ENCODE measurements around the gene SFXN2.
"Not testable (repeated sequence)": the region's sequence is repeated elsewhere in the genome, so short reads cannot be mapped to it uniquely, and the experiment has no call there.

SFXN2 gene

DNA sequence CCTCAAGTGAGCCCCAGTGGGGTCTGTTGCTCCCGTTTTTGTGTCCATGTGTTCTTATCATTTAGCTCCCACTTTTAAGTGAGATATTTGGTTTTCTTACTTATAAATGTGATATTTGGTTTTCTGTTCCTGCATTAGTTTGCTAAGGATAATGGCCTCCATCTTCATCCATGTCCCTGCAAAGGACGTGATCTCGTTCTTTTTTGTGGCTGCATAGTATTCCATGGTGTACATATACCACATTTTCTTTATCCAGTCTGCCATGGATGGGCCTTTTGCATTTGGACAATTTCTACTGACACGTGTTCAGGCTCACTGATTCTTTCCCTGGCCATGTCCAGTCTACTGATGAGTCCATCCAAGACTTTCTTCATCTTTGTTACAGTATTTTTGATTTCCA lies 9.6 kb downstream of the SFXN2 start:
- DNase-seq, result no peak

- peak; percentile 64 for DNase-seq
Observed at GRCh38 chr10:102726274-102726673, 11.8 kb downstream of the SFXN2 start.

DNA sequence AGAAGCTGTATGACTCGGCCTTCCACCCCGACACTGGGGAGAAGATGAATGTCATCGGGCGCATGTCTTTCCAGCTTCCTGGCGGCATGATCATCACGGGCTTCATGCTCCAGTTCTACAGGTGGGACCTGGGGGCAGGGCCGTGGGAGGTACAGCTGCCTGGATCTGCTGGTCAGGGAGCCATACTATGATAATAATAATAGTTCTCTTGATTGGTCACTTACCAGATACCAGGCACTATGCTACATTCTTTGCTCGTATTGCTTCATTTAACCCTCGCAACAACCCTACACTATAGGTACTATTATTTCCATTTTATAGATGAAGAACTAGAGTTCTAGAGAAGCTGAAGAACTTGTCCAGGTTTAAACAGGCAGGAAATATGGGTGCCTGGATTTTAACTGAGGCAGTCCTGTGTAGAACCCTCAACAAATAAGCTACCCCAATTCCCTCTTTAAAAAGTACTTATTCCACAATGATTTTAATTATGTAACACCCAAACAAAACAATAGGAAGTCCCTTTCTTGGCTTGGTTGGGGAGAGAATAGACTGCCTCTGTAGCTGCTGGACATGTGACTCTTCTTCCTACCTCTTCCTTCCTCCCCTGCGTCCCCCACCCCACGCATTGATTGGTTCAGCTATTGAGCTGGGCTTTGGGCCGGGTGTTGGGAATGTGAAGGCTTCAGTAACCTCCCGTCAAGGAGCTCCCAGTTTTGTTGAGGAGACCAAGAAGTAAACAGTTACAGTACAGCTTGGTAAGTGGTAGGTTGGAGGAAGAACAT lies 12.8 kb downstream of the SFXN2 start:
- DNase-seq, result peak; percentile 39

- peak; percentile 91 for DNase-seq
Observed at GRCh38 chr10:102729029-102730026, 14.9 kb downstream of the SFXN2 start.

DNA sequence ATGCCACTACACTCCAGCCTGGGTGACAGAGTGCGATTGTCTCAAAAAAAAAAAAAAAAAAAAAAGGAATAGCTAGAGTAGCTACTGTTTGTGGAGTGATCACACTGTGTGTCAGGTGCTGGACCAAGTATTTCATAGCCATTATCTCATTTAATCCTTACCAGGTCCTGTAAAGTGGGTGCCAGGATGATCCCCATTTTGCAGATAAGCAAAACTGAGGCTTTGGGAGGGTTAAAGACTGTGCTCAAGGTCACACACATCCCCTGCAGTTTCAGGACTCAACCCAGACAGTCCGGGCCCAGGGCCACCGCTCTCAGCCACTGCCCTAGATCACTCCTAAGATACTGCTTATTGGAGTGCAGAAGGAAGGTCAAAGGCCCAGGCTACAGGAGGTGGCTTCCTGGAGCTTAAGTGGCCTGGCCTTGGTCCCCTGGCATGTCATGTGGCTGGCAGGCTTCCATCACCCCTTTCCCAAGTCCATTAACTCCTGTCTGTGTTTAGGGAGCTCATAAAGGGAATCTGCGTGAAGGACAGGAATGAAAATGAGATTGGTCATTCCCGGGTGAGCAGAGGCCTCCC lies 16.9 kb downstream of the SFXN2 start:
- no peak for DNase-seq

- no peak for DNase-seq
Observed at GRCh38 chr10:102732661-102733060, 18.2 kb downstream of the SFXN2 start.

DNA sequence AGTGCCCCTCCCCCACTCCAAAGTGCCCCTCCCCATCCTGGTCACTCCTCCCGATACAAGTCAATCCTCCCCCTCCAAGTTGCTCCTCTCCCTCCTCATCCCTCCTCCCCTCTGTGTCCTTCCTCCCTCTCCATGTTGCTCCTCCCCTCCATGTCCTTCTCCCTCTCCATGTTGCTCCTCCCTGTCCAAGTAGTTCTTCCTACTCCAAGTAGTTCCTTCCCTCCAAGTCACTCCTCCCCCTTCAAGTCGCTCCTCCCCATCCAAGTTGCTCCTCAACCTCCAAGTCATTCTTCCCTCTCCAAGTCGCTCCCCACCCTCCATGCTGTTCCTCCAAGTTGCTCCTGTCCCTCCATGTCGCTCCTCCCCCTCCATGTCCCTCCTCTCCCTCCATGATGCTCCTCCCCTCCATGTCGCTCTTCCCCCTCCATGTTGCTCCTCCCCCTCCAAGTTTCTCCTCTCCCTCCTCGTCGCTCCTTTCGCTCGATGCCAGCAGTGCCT lies 20.7 kb downstream of the SFXN2 start:
- DNase-seq, result no peak

DNA sequence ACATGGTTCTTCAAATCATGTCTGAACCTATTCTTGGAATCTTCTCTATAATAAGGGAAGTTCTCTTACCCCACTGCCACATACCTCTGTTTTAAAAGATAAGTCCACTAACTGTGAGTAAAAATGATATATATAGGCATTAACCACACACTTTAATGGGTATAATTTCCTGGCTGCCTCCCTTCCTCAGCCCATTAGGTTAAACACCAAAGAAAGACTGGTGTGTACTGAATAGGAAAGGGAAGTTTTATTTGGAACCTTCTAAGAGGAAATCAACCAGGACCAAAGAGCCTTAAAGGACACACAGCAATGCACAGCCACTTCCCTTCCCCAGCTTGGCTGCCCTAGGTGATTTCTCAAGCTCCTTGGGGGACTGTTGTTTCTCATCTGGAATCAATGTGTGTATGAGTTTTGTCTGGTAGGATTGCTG lies 24.3 kb downstream of the SFXN2 start:
- peak; percentile 34 for DNase-seq

DNA sequence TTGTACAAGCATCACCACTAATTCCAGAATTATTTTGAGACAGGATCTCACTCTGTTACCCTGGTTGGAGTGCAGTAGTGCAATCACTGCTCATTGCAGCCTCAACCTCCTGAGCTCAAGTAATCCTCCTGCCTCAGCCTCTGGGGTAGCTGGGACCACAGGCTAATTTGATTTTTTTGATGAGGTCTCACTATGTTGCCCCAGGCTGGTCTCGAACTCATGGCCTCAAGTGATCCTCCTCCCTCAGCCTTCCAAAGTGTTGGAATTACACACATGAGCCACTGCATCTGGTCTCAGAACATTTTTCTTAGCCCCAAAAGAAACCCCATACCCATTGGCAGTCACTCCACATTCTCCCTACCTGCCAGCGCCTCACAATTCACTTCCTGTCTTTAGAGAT lies 25.8 kb downstream of the SFXN2 start:
- no peak for DNase-seq

- DNase-seq, result no peak
Observed at GRCh38 chr10:102741726-102742237, 27.3 kb downstream of the SFXN2 start.

GRCh38 chr10:102742313-102742712 lies 27.9 kb downstream of the SFXN2 start:
- DNase-seq, result not testable (repeated sequence)

- no peak for DNase-seq
Observed at GRCh38 chr10:102743078-102743587, 28.7 kb downstream of the SFXN2 start.

DNA sequence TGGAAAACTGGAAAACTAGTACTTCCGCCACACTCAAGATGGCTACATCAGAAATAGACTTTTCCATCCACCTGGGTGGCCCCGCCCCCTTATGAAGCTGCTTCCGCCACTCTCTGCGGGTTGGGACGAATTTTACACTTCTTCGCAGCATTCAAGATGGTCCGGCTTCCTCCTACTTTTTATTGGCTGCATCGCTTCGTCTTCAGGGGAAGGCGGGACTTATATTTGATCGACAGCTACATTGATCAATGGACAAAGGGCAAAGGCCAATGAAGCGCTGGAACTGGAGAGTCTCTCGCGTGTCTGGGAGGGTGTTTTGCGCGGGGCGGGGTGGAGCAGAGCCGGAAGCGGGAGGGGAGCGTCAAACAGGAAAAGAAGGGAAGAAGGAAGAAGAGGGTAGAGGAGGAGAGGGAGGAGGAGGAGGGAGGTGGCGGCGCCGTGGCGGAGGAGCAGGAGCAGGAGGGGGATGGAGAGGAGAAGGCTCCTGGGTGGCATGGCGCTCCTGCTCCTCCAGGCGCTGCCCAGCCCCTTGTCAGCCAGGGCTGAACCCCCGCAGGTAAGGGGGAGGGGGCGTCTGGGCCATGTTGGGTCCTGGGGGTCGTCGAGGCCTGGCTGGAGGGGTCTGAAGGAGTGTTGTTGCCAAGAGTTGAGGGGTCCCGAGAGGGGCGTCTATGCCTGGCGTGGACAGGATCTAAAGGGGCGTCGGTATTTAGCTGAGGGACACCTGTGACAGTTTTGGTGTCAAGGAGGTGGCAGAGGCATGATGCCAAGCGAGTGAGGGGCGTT lies 29.3 kb downstream of the SFXN2 start, which contains the start of gene WBP1L:
WBP1L (plus strand) TSS at position 361 of the 786 bp plus-strand sequence; CDS start at position 467, 106 bp downstream.
- peak; percentile 99 for DNase-seq

DNA sequence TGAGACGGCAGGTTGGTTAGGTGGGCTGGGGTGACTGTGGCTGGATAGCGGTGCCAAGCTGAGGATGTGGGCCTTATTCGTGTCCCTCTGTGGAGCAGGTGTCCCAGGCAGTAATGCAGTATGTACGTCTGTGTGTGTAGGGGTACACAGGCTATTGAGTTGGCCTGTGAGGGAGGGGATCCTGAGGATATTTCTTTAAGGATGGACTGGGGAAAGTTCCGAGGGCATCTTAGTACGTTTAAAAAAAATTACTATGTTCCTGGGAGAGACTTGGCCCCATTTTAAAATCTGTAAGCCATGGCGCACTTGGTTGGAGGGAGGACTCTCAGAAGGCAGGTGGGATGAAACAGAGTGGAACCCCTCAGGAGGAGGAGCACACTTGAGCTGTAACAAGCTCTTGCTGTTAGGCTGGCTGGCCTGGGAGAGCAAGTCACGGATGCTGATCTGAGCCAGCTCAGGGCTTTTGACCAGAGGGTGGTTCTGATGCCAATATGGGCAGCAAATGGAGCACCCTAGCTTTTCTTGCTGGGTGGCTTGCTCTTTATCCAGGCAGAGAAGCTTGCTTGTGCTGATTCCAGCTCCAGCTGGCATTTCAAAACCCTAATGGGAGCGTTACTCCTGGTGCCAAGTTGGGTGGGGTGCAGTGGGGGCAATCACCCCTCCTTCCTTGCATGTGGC lies 30.1 kb downstream of the SFXN2 start:
- DNase-seq, result no peak

DNA sequence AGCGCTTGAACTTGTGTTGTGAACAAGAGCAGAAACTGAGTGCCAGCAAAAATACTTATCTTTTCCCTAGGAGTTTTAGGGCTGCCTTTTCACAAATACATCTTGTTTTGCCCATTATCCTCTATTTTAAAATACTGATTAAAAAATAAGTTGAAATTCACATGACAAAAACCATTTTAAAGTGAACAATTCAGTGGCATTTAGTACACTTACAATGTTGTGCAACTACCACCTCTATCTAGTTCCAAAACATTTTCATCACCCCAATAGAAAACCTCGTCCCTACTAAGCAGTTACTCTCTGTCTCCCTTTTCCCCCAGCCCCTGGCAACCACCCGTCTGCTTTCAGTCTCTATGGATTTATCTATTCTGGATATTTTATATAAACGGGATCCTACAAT lies 30.7 kb downstream of the SFXN2 start:
- DNase-seq, result no peak

DNA sequence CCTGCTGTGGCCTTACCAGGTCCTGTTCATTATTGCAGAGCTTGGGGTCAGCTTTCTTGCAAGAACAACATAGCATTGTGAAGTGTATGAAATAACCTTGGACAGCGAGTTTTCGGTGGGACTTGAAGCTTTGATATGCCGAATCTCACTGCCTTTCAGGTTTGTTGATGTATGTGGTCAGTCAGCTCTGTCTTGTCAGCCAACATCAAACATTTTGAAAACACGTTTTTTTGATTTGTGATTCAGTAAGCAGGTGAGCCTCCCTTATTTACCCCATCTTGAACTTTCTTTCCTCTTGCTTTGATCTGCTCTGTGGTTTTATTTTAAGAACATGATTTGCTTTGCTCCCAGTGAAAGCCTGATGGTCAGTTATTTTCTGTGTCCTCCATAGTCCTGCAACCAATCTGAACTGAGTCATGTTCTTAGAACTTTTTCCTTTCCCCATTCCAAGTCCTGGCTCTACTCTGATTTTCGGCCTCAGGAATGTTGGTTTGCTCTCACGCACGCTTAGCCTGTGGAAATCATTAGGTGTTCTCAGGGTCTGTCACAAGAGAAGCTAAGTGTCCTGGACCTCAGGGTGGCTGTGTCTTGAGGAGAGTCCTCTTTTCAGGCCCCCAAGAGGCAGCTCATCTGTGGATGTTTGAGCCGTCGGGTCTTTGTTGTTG lies 38.0 kb downstream of the SFXN2 start:
- DNase-seq, result no peak

DNA sequence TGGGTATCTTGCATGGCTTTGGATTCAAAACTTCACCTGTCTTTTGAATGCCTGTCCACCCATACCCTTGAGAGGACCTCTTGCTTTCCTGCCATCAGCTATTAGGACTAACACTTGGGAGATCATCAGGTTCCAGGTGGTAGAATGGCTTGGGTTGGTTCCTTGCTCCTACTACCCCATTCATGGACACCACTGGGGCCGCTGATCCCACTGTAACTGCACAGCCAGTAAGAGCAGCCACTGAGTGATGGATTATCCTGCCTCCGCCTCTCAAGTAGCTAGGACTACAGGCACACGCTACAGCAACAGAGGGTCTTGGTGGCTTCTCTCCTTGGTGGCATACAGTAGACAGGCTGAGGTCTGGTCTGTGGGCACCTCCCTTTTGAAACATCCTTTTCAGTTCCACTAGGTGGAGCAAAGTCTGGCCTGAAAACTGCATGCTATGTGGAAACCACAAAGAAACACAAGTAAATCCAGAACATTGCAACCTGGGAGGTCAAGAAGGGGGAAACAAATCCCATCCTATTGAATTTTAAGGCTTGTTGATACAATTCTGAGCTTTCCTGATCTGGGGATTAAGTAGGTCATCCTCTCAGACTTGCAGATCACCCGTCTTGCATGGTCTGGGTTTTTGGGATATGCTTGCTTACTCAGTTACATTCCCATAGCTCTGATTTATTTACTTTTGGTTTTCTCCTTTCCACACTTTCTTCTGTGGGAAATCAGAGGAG lies 38.7 kb downstream of the SFXN2 start:
- peak; percentile 51 for DNase-seq

DNA sequence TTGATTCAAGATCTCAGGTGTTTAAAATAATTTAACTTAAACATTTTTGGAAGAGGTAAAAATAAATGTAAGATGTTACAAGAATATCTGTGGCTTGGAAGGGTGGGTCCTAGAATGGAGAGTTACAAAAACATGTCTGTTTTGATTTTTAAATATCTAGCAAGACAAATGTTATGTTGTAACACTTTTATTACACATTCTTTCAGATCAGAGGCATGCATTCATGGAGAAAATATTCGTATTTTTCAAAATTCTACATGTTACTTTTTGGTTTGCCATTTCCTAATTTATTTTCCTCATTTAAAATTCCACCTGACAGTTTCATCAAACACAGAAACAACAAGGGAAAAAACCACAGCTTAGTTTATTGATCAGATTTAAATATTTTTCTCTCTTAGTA lies 39.3 kb downstream of the SFXN2 start:
- DNase-seq, result no peak

DNA sequence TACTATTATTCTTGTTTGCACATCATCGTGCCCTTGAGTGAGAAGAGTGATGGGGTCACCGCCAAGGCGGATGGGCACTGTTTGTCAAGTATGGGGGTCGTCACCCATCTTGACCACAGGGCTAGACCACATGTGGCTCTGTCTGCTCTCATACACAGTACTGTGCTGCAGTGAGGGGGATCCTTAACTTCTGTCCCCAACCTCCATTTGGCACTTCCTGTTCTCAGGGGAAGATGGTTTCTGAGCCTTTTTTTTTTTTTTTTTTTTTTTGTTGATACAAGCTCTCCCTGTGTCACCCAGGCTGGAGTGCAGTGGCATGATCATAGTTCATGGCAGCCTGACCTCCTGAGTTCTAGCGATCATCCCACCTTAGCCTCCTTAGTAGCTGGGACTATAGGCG lies 42.9 kb downstream of the SFXN2 start:
- DNase-seq, result no peak

All from suppressor macrophage treated with lipopolysaccharide for 4 hours (primary cell).